Lower leg skin (tissue), 4 donors: ENCODE results near the gene PPIP5K2. TPM values are rescaled to one million over a fixed set of nuclear protein-coding genes. Genes with fewer than 3 reads are reported as not detected.
"Not testable (repeated sequence)": the region's sequence is repeated elsewhere in the genome, so short reads cannot be mapped to it uniquely, and the experiment has no call there.

ENCODE experiments used
- DNase-seq, 2 donors: peaks; one replicate each; pipeline ENCODE4 v3.0.0-alpha.2; 2019; ENCODE audit warnings: low spot score in 2 of 2
- H3K4me3 ChIP-seq: fragments of 200-600 bp; sonication (generic); 2 replicates; pipeline ENCODE4 v1.5.1; 2017; ENCODE audit warnings: mild to moderate bottlenecking, low read depth; ENCODE audit not compliant: poor library complexity, severe bottlenecking
- CTCF ChIP-seq, 3 donors: fragments of 450-650 bp; IDR thresholded peaks; one replicate each; pipeline ENCODE4 v1.5.1; 2016; ENCODE audit warnings: antibody characterized with exemption in 3 of 3, mild to moderate bottlenecking in 3 of 3, moderate library complexity in 2 of 3
- POLR2A ChIP-seq, 2 donors: fragments of 450-650 bp; IDR thresholded peaks; one replicate each; pipeline ENCODE4 v1.6.1; 2016 to 2017; ENCODE audit warnings: antibody characterized with exemption in 2 of 2, mild to moderate bottlenecking in 1 of 2, moderate library complexity in 1 of 2
- WGBS, 2 donors: methylation state at CpG; one replicate each; pipeline ENCODE4 v1.1.5; 2018; 5-methylcytosine and 5-hydroxymethylcytosine counted together
- intact Hi-C: fragments of 100-400 bp; cut with DNase I; formaldehyde crosslinking; loops from one replicate; pipeline ENCODE4 v1.15.0; 2023; ENCODE audit warnings: low total_unique reads
- total RNA-seq, 4 donors: library from RNA; depleted of rRNA; stranded (reverse); fragments of >200 nt; gene quantifications; one replicate each; pipeline ENCODE4 v1.1.0, GENCODE V29; 2016

Gene PPIP5K2
- total RNA-seq, 4 donors from 2014 or later: 14.2 to 36.7 (median 20.1) TPM

- no peak overlapping the region for H3K4me3 ChIP-seq
- WGBS, 2 donors: 90 to 94% methylated on average over 3 of the region's 3 CpGs
- intact Hi-C loops: no loop called here
- DNase-seq: no peak
- TF ChIP-seq CTCF (IDR thresholded peaks at IDR 0.05) (no peak), POLR2A (IDR thresholded peaks at IDR 0.05) (no peak)
Measured at GRCh38 chr5:103138202-103138690, 18.1 kb downstream of the PPIP5K2 start.

- WGBS, 2 donors: 0 to 3% methylated on average over 2 of the region's 2 CpGs
- DNase-seq: peak; percentile 66 to 88
- intact Hi-C loops: no loop called here
- H3K4me3 ChIP-seq: no peak overlapping the region
- TF ChIP-seq CTCF (IDR thresholded peaks at IDR 0.05) (peak in 1 of 3 donors; percentile 73), POLR2A (IDR thresholded peaks at IDR 0.05) (no peak)
Measured at GRCh38 chr5:103139264-103139865, 19.3 kb downstream of the PPIP5K2 start.

- intact Hi-C loops: loop anchor here (10.0 kb wide), 1 partner anchor 357 kb away; no protein-coding TSS in a partner anchor
- WGBS, 2 donors: 99 to 100% methylated on average over 8 to 17 of the region's 25 CpGs
- not testable (repeated sequence) for DNase-seq, H3K4me3 ChIP-seq
Measured at GRCh38 chr5:103142132-103142531, 22.0 kb downstream of the PPIP5K2 start.

GRCh38 chr5:103145196-103145595 is 25.1 kb downstream of the PPIP5K2 start:
- TF ChIP-seq POLR2A (IDR thresholded peaks at IDR 0.05) (no peak), CTCF (IDR thresholded peaks at IDR 0.05) (no peak)
- DNase-seq: no peak
- intact Hi-C loops: loop anchor here (10.0 kb wide), 1 partner anchor 360 kb away; no protein-coding TSS in a partner anchor
- H3K4me3 ChIP-seq: no peak overlapping the region

- intact Hi-C loops: loop anchor here (10.0 kb wide), 1 partner anchor 363 kb away; no protein-coding TSS in a partner anchor
- 91 to 98% methylated on average over 1 of the region's 1 CpG for WGBS, 2 donors
- DNase-seq: no peak
- no peak overlapping the region for H3K4me3 ChIP-seq
- TF ChIP-seq POLR2A (IDR thresholded peaks at IDR 0.05) (no peak), CTCF (IDR thresholded peaks at IDR 0.05) (no peak)
Measured at GRCh38 chr5:103148213-103148612, 28.1 kb downstream of the PPIP5K2 start.

GRCh38 chr5:103151156-103151555 is 31.1 kb downstream of the PPIP5K2 start:
- H3K4me3 ChIP-seq: no peak overlapping the region
- DNase-seq: no peak
- intact Hi-C loops: no loop called here
- TF ChIP-seq CTCF (IDR thresholded peaks at IDR 0.05) (no peak), POLR2A (IDR thresholded peaks at IDR 0.05) (no peak)
- WGBS, 2 donors: 93 to 98% methylated on average over 1 of the region's 1 CpG
